LNCaP clone FGC (cell line): Measurements from ENCODE around the gene KCNK6.

Source experiments
- DNase-seq: peaks from one replicate; pipeline ENCODE4 v3.0.0-alpha.2; 2011; ENCODE audit warnings: low read depth
- H3K4me3 ChIP-seq: 2 replicates; pipeline ENCODE4 v1.5.1; 2011; ENCODE audit warnings: mild to moderate bottlenecking, low read depth, low read length, control low read depth
- CTCF ChIP-seq: IDR thresholded peaks from 2 replicates; pipeline ENCODE4 v1.5.1; 2012; ENCODE audit warnings: mild to moderate bottlenecking; ENCODE audit not compliant: control insufficient read depth, insufficient read depth; ENCODE audit errors: extremely low read depth

The KCNK6 gene

GRCh38 chr19:38319421-38320258, at the start of gene KCNK6:
TSS of gene KCNK6 (plus strand) at chr19:38319845. CDS start at chr19:38319951, 106 bp downstream.
- TF ChIP-seq CTCF, result no peak
- no peak for DNase-seq

GRCh38 chr19:38270587-38271167, 49.0 kb upstream of the KCNK6 start:
- no peak for TF ChIP-seq CTCF
- 0 out of 2 replicates have a peak overlapping the region, but pooled peaks have one; percentile 0 for H3K4me3 ChIP-seq
- no peak for DNase-seq

More at GRCh38 chr19:38319421-38320258, at the start of gene KCNK6:
- H3K4me3 ChIP-seq, result peak within 1 kb of the TSS; percentile 24

GRCh38 chr19:38273499-38273898, 46.1 kb upstream of the KCNK6 start:
- no peak overlapping the region for H3K4me3 ChIP-seq
- no peak for DNase-seq
- TF ChIP-seq CTCF, result no peak

GRCh38 chr19:38274739-38275138, 44.9 kb upstream of the KCNK6 start:
- H3K4me3 ChIP-seq, result no peak overlapping the region
- TF ChIP-seq CTCF, result no peak
- DNase-seq, result no peak

GRCh38 chr19:38276942-38277517, 42.6 kb upstream of the KCNK6 start:
- no peak for DNase-seq
- H3K4me3 ChIP-seq, result no peak overlapping the region; the same call in 1 of the 2 replicates
- no peak for TF ChIP-seq CTCF

- TF ChIP-seq CTCF, result no peak
- peak overlapping the region; percentile 21; the same call in 1 of the 2 replicates for H3K4me3 ChIP-seq
- peak; percentile 79 for DNase-seq
Observed at GRCh38 chr19:38277549-38277948, 42.1 kb upstream of the KCNK6 start.
